Lower lobe of right lung (tissue), 2 donors: ENCODE data around the gene RAD51B. TPM values are rescaled to one million over a fixed set of nuclear protein-coding genes. Genes with fewer than 3 reads are reported as not detected.

ENCODE experiments used
- ATAC-seq, 2 donors: fragments of 200-7000 bp; cut with Tn5 transposase; one replicate each; pipeline ENCODE4 v1.9.1; 2020 to 2022; ENCODE audit warnings: mild to moderate bottlenecking in 2 of 2, moderate library complexity in 2 of 2
- DNase-seq: peaks from one replicate; pipeline ENCODE4 v3.0.0-alpha.2; 2020
- H3K27ac ChIP-seq: fragments of 200-600 bp; one replicate; pipeline ENCODE4 v1.8.0; 2022
- H3K27me3 ChIP-seq: fragments of 200-600 bp; one replicate; pipeline ENCODE4 v1.8.0; 2022; ENCODE audit warnings: low read depth
- H3K36me3 ChIP-seq: fragments of 200-600 bp; one replicate; pipeline ENCODE4 v1.8.0; 2022; ENCODE audit warnings: mild to moderate bottlenecking
- H3K4me1 ChIP-seq: fragments of 200-600 bp; one replicate; pipeline ENCODE4 v1.8.0; 2022
- H3K4me3 ChIP-seq: fragments of 200-600 bp; one replicate; pipeline ENCODE4 v1.8.0; 2022; ENCODE audit warnings: mild to moderate bottlenecking
- H3K9me3 ChIP-seq: fragments of 200-600 bp; one replicate; pipeline ENCODE4 v1.8.0; 2022
- intact Hi-C: fragments of 100-400 bp; cut with DNase I; formaldehyde crosslinking; loops from one replicate; pipeline ENCODE4 v1.11.0; 2022
- total RNA-seq: library from RNA; stranded (reverse); fragmentation: NEBNext Ultra II Directional; extraction: Animal tissue kit (Norgen Biotek cat#: 25700); gene quantifications from one replicate; pipeline ENCODE4 v1.2.1, GENCODE V29; 2021
- TF ChIP-seq, protein P1 (sequence below): fragments of 200-600 bp; IDR thresholded peaks from one replicate; pipeline ENCODE4 v1.8.0; 2022; ENCODE audit warnings: antibody characterized with exemption, mild to moderate bottlenecking
- donor health status: DM: no; HTN: yes; CAD: no; lungs with severe emphysema.

RAD51B gene
- total RNA-seq, 1 donor from 2014 or later = 22.2 TPM

- no peak overlapping the region for H3K4me3 ChIP-seq
- H3K27ac ChIP-seq = peak overlapping the region; percentile 75
- intact Hi-C loops = no loop called here
- no peaks in the 10 kb centered on the region for H3K9me3 ChIP-seq
- TF ChIP-seq, protein P1, sequence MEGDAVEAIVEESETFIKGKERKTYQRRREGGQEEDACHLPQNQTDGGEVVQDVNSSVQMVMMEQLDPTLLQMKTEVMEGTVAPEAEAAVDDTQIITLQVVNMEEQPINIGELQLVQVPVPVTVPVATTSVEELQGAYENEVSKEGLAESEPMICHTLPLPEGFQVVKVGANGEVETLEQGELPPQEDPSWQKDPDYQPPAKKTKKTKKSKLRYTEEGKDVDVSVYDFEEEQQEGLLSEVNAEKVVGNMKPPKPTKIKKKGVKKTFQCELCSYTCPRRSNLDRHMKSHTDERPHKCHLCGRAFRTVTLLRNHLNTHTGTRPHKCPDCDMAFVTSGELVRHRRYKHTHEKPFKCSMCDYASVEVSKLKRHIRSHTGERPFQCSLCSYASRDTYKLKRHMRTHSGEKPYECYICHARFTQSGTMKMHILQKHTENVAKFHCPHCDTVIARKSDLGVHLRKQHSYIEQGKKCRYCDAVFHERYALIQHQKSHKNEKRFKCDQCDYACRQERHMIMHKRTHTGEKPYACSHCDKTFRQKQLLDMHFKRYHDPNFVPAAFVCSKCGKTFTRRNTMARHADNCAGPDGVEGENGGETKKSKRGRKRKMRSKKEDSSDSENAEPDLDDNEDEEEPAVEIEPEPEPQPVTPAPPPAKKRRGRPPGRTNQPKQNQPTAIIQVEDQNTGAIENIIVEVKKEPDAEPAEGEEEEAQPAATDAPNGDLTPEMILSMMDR = no peak
- ATAC-seq = no peak
- H3K36me3 ChIP-seq = no peaks in the 10 kb centered on the region
- peaks cover 40% of the 10 kb centered on the region for H3K4me1 ChIP-seq
- no peaks in the 10 kb centered on the region for H3K27me3 ChIP-seq
- DNase-seq = no peak
Measured at GRCh38 chr14:68576496-68577244, 757.1 kb downstream of the RAD51B start.

- peak overlapping the region; percentile 75 for H3K27ac ChIP-seq
- DNase-seq (peak; percentile 88), ATAC-seq (peak; percentile 91 to 94)
- H3K4me1 ChIP-seq = peaks cover 40% of the 10 kb centered on the region
- no peak overlapping the region for H3K4me3 ChIP-seq
- TF ChIP-seq, protein P1 = no peak
- no peaks in the 10 kb centered on the region for H3K36me3 ChIP-seq
- no peaks in the 10 kb centered on the region for H3K9me3 ChIP-seq
- H3K27me3 ChIP-seq = no peaks in the 10 kb centered on the region
- intact Hi-C loops = no loop called here
Measured at GRCh38 chr14:68577802-68578541, 758.4 kb downstream of the RAD51B start.

- Histone ChIP-seq H3K27ac (peak overlapping the region; percentile 75), H3K9me3 (no peaks in the 10 kb centered on the region), H3K4me1 (peaks cover 40% of the 10 kb centered on the region), H3K36me3 (no peaks in the 10 kb centered on the region), H3K27me3 (no peaks in the 10 kb centered on the region), H3K4me3 (no peak overlapping the region)
- intact Hi-C loops = no loop called here
- DNase-seq (no peak), ATAC-seq (no peak)
- TF ChIP-seq, protein P1 = no peak
Measured at GRCh38 chr14:68578597-68578996, 759.0 kb downstream of the RAD51B start.

DNA sequence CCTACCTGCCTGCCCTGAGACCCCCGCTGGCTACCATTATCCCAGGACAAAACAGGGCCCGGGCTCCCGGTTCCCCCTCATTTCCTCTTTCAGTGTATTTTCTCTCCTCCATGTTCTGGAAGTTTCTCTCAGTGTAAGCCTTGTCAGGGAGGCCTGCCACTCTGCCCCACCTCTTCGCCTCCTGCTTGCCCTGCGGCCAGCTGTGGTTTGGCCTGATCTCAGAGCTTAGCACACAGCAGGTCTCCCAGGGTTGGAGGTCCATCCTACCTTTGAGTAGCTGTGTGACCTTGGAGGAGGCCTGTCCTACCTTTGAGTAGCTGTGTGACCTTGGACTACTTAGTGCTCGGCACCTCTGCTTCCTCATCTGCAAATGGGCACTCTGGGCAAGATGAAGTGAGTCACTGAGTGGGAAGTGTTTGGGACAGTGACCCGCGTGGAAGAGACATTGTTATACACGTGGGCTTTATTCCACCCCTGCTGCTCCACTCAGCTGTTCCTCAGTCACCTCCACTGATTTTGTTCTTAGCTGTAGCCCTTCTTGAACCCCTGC lies 760.6 kb downstream of the RAD51B start:
- no peaks in the 10 kb centered on the region for H3K27me3 ChIP-seq
- intact Hi-C loops = no loop called here
- H3K9me3 ChIP-seq = no peaks in the 10 kb centered on the region
- H3K4me1 ChIP-seq = peaks cover 38% of the 10 kb centered on the region
- TF ChIP-seq, protein P1 = no peak
- DNase-seq = no peak
- no peak overlapping the region for H3K27ac ChIP-seq
- no peak overlapping the region for H3K4me3 ChIP-seq
- H3K36me3 ChIP-seq = no peaks in the 10 kb centered on the region
- no peak for ATAC-seq

DNA sequence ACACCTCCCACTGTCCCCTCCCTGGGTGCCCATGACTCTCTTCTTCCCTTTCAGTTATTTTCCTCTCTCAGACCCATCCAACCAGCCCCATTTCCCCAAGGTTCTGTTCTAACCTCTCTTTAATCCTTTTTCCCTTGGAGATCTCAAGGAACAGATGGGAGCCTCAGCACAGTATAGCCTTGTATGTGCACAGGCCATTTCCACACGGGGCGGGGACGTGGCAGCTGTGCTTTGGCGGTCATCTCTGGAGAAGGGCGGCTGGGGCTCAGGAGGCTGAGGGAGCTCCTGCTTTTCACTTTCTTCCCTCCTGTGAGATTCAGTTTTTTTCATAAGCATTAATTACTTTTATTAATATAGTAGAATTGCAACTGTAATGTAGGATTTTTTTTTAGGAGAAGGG lies 761.1 kb downstream of the RAD51B start:
- H3K4me3 ChIP-seq = no peak overlapping the region
- TF ChIP-seq, protein P1 = no peak
- no peaks in the 10 kb centered on the region for H3K36me3 ChIP-seq
- DNase-seq (no peak), ATAC-seq (no peak)
- H3K27ac ChIP-seq = no peak overlapping the region
- no peaks in the 10 kb centered on the region for H3K9me3 ChIP-seq
- peaks cover 33% of the 10 kb centered on the region for H3K4me1 ChIP-seq
- no peaks in the 10 kb centered on the region for H3K27me3 ChIP-seq
- intact Hi-C loops = no loop called here
